ENCODE data around the gene NKAIN2. TPM values are rescaled to one million over a fixed set of nuclear protein-coding genes. Genes with fewer than 3 reads are reported as not detected.

Gene NKAIN2
- total and polyA plus RNA-seq, 9 of the 15 experiments (the other 6 are each of a cell fraction or from before 2014, with no cell fraction given) = not detected

GRCh38 chr6:124800222-124800621 lies 996.6 kb downstream of the NKAIN2 start:
- no TSS peak for BruUV-seq (replicated peaks)
- DNase-seq (ENCODE audit: extremely low read depth in 1 of 4, low spot score in 3 of 4) (no peak), ATAC-seq (no peak), FAIRE-seq (no peak)
- CTCF ChIA-PET (ENCODE audit: low intra/inter-chr PET ratio) = no interaction called here
- no peak for TF ChIP-seq POLR3G (IDR thresholded peaks at IDR 0.05; ENCODE audit: extremely low read depth, insufficient read length, insufficient replicate concordance)
- no peak for TF ChIP-seq ADNP (tag; IDR thresholded peaks at IDR 0.05)
- TF ChIP-seq TAF7 (tag; IDR thresholded peaks at IDR 0.05) = no peak
- TF ChIP-seq SMARCA4 (IDR thresholded peaks at IDR 0.05) = no peak
- TF ChIP-seq NFXL1 (CRISPR knock-in tag; IDR thresholded peaks at IDR 0.05) = no peak
- no peak for TF ChIP-seq MEF2D (tag; conservative IDR thresholded peaks at IDR 0.05; ENCODE audit: low read depth)
- TF ChIP-seq ILK (tag; IDR thresholded peaks at IDR 0.05; ENCODE audit: borderline replicate concordance, low read depth) = no peak
- TF ChIP-seq GTF2E2 (tag; IDR thresholded peaks at IDR 0.05) = no peak
- TF ChIP-seq, protein P1, sequence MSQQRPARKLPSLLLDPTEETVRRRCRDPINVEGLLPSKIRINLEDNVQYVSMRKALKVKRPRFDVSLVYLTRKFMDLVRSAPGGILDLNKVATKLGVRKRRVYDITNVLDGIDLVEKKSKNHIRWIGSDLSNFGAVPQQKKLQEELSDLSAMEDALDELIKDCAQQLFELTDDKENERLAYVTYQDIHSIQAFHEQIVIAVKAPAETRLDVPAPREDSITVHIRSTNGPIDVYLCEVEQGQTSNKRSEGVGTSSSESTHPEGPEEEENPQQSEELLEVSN (IDR thresholded peaks at IDR 0.05; ENCODE audit: borderline replicate concordance in 1 of 2, extremely low read depth in 1 of 2, insufficient read depth in 1 of 2, insufficient read length in 1 of 2, low read depth in 1 of 2, low read length in 1 of 2, poor library complexity in 1 of 2, severe bottlenecking in 1 of 2) = no peak
- TF ChIP-seq GTF2B (IDR thresholded peaks at IDR 0.05; ENCODE audit: extremely low read depth, insufficient read length) = no peak
- TF ChIP-seq TSHZ1 (CRISPR knock-in tag; IDR thresholded peaks at IDR 0.05) = no peak
- no peak for TF ChIP-seq ELK3 (CRISPR knock-in tag; IDR thresholded peaks at IDR 0.05)
- no peak for TF ChIP-seq BMI1 (IDR thresholded peaks at IDR 0.05; ENCODE audit: low read length)
- no peaks in the 10 kb centered on the region for H3K79me2 ChIP-seq (ENCODE audit: control insufficient read depth, insufficient read depth, low read length)
- intact Hi-C loops (cut with micrococcal nuclease) = no loop called here
- H3K4me3 ChIP-seq = no peak overlapping the region
- no peaks in the 10 kb centered on the region for H3K36me3 ChIP-seq (ENCODE audit: control insufficient read depth, insufficient read depth, low read length)
- no peak overlapping the region for H3K9ac ChIP-seq (ENCODE audit: insufficient read depth in 1 of 2, low read depth in 2 of 2, low read length in 2 of 2)
- no peak overlapping the region for H3K4me2 ChIP-seq (ENCODE audit: insufficient read depth, low read length)
- no peaks in the 10 kb centered on the region for H3K9me3 ChIP-seq (replicated peaks; ENCODE audit: control insufficient read depth, insufficient read depth, low read depth, low read length)
- no peak overlapping the region for H3K27ac ChIP-seq (ENCODE audit: extremely low read depth, low read depth, low read length)
- H2AFZ ChIP-seq (ENCODE audit: low read depth, low read length) = no peak overlapping the region
- H3K9me1 ChIP-seq (ENCODE audit: control insufficient read depth, insufficient read depth, low read length) = no peaks in the 10 kb centered on the region
- no peaks in the 10 kb centered on the region; a peak in 1 of 5 replicates for H3K27me3 ChIP-seq (ENCODE audit: control insufficient read depth in 2 of 2, insufficient read depth in 2 of 2, low read length in 2 of 2)
- WGBS (ENCODE audit: insufficient coverage, low coverage, missing lambda C conversion rate) = 0% methylated on average over 6 of the region's 6 CpGs
- POLR2A ChIA-PET = no interaction called here
- no peaks in the 10 kb centered on the region for H3K4me1 ChIP-seq (replicated peaks in 1 of 2; ENCODE audit: control insufficient read depth in 2 of 2, insufficient read depth in 2 of 2, low read length in 2 of 2)
- in situ Hi-C loops (cut with MboI) = no loop called here
- no peaks in the 10 kb centered on the region for H4K20me1 ChIP-seq (replicated peaks; ENCODE audit: control insufficient read depth, insufficient read depth, low read length)
